ENCODE results near the gene MAST4.

MAST4 gene

GRCh38 chr5:66609615-66610014 is 13.4 kb downstream of the MAST4 start:
- Histone ChIP-seq H2BK120ac (ENCODE audit: low read depth, low read length) (no peak overlapping the region), H3K4me3 (ENCODE audit: insufficient read depth in 1 of 2, low read depth in 1 of 2, low read length in 2 of 2) (no peak overlapping the region), H3K9me3 (ENCODE audit: control insufficient read depth, low read length) (no peaks in the 10 kb centered on the region), H3K9ac (ENCODE audit: low read length) (no peak overlapping the region), H3K27me3 (ENCODE audit: control insufficient read depth in 1 of 2, insufficient read depth in 1 of 2, low read length in 2 of 2) (peaks cover 13 to 19% of the 10 kb centered on the region in 2 experiments), H3K79me1 (replicated peaks; ENCODE audit: low read length, poor library complexity, severe bottlenecking) (no peaks in the 10 kb centered on the region), H4K8ac (ENCODE audit: low read length) (no peak overlapping the region), H3K27ac (ENCODE audit: low read length, poor library complexity, severe bottlenecking) (no peak overlapping the region), H3K23ac (ENCODE audit: low read length in 2 of 2) (no peak overlapping the region), H4K91ac (ENCODE audit: low read length) (no peak overlapping the region), H2BK12ac (ENCODE audit: low read length in 2 of 2) (no peak overlapping the region), H2BK15ac (ENCODE audit: low read depth, poor library complexity, severe bottlenecking) (no peak overlapping the region), H3K4ac (ENCODE audit: low read depth in 1 of 2, low read length in 2 of 2) (no peak overlapping the region), H3K4me1 (ENCODE audit: control insufficient read depth, insufficient read depth, low read depth, low read length) (no peaks in the 10 kb centered on the region), H2AFZ (ENCODE audit: low read depth, low read length) (no peak overlapping the region), H3K4me2 (ENCODE audit: low read length, poor library complexity, severe bottlenecking) (no peak overlapping the region), H3K36me3 (ENCODE audit: control insufficient read depth in 1 of 2, insufficient read depth in 2 of 2, low read depth in 1 of 2, low read length in 2 of 2) (no peaks in the 10 kb centered on the region), H2BK5ac (ENCODE audit: low read depth, low read length, poor library complexity, severe bottlenecking) (no peak overlapping the region), H3K14ac (ENCODE audit: low read length in 2 of 2) (no peak overlapping the region), H2AK5ac (ENCODE audit: low read length, severe bottlenecking) (no peak overlapping the region), H3K18ac (ENCODE audit: low read depth in 1 of 2, low read length in 2 of 2) (no peak overlapping the region)
- DNase-seq: no peak

GRCh38 chr5:66612226-66612625 is 16.0 kb downstream of the MAST4 start:
- Histone ChIP-seq H3K9me3 (ENCODE audit: control insufficient read depth, low read length) (no peaks in the 10 kb centered on the region), H4K8ac (ENCODE audit: low read length) (no peak overlapping the region), H2BK15ac (ENCODE audit: low read depth, poor library complexity, severe bottlenecking) (no peak overlapping the region), H3K36me3 (ENCODE audit: control insufficient read depth in 1 of 2, insufficient read depth in 2 of 2, low read depth in 1 of 2, low read length in 2 of 2) (no peaks in the 10 kb centered on the region), H3K4me1 (ENCODE audit: control insufficient read depth, insufficient read depth, low read depth, low read length) (no peaks in the 10 kb centered on the region), H3K14ac (ENCODE audit: low read length in 2 of 2) (no peak overlapping the region), H3K79me1 (replicated peaks; ENCODE audit: low read length, poor library complexity, severe bottlenecking) (no peaks in the 10 kb centered on the region), H2BK12ac (ENCODE audit: low read length in 2 of 2) (no peak overlapping the region), H3K27ac (ENCODE audit: low read length, poor library complexity, severe bottlenecking) (no peak overlapping the region), H4K91ac (ENCODE audit: low read length) (no peak overlapping the region), H3K4me2 (ENCODE audit: low read length, poor library complexity, severe bottlenecking) (no peak overlapping the region), H3K4ac (ENCODE audit: low read depth in 1 of 2, low read length in 2 of 2) (no peak overlapping the region), H3K18ac (ENCODE audit: low read depth in 1 of 2, low read length in 2 of 2) (no peak overlapping the region), H2BK120ac (ENCODE audit: low read depth, low read length) (no peak overlapping the region), H3K9ac (ENCODE audit: low read length) (no peak overlapping the region), H3K23ac (ENCODE audit: low read length in 2 of 2) (no peak overlapping the region), H3K27me3 (ENCODE audit: control insufficient read depth in 1 of 2, insufficient read depth in 1 of 2, low read length in 2 of 2) (peaks cover 0 to 13% of the 10 kb centered on the region in 2 experiments), H2BK5ac (ENCODE audit: low read depth, low read length, poor library complexity, severe bottlenecking) (no peak overlapping the region), H3K4me3 (ENCODE audit: insufficient read depth in 1 of 2, low read depth in 1 of 2, low read length in 2 of 2) (no peak overlapping the region), H2AK5ac (ENCODE audit: low read length, severe bottlenecking) (no peak overlapping the region), H2AFZ (ENCODE audit: low read depth, low read length) (no peak overlapping the region)
- WGBS: 90% methylated on average over 5 of the region's 5 CpGs
- no peak for DNase-seq

DNA sequence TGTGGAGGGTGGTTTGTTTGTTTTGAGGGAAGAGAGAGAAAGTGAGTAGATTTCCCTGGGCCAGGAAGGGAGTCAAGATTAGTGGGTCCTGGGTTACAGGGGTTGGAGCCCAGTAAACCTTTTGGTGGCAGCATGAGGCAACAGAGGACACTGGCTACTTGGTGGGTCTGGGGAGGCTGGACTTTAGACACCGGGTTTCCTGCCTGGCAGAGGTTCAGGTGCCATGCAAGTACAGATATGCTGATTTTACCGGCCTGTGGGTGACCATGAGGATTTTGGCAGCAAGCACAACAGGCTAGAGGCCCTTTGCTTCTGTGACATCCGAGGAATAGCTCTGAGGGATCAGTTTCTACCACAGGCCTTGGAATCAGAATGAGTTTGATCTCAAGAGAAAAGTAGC is 18.9 kb downstream of the MAST4 start:
- H2BK120ac ChIP-seq (ENCODE audit: low read depth, low read length): no peak overlapping the region

GRCh38 chr5:66615894-66616293 is 19.7 kb downstream of the MAST4 start:
- no peak overlapping the region for H4K91ac ChIP-seq (ENCODE audit: low read length)
- H3K14ac ChIP-seq (ENCODE audit: low read length in 2 of 2): no peak overlapping the region
- H3K79me1 ChIP-seq (replicated peaks; ENCODE audit: low read length, poor library complexity, severe bottlenecking): no peaks in the 10 kb centered on the region
- H3K4ac ChIP-seq (ENCODE audit: low read depth in 1 of 2, low read length in 2 of 2): no peak overlapping the region
- H2BK5ac ChIP-seq (ENCODE audit: low read depth, low read length, poor library complexity, severe bottlenecking): no peak overlapping the region
- no peak overlapping the region for H4K8ac ChIP-seq (ENCODE audit: low read length)
- no peak overlapping the region for H3K27ac ChIP-seq (ENCODE audit: low read length, poor library complexity, severe bottlenecking)
- H3K27me3 ChIP-seq (ENCODE audit: control insufficient read depth in 1 of 2, insufficient read depth in 1 of 2, low read length in 2 of 2): peaks cover 0 to 8% of the 10 kb centered on the region in 2 experiments
- H2AFZ ChIP-seq (ENCODE audit: low read depth, low read length): no peak overlapping the region
- H3K9ac ChIP-seq (ENCODE audit: low read length): no peak overlapping the region
- no peak overlapping the region for H3K4me3 ChIP-seq (ENCODE audit: insufficient read depth in 1 of 2, low read depth in 1 of 2, low read length in 2 of 2)
- no peaks in the 10 kb centered on the region for H3K9me3 ChIP-seq (ENCODE audit: control insufficient read depth, low read length)
- no peaks in the 10 kb centered on the region for H3K36me3 ChIP-seq (ENCODE audit: control insufficient read depth in 1 of 2, insufficient read depth in 2 of 2, low read depth in 1 of 2, low read length in 2 of 2)
- H3K18ac ChIP-seq (ENCODE audit: low read depth in 1 of 2, low read length in 2 of 2): no peak overlapping the region
- H3K23ac ChIP-seq (ENCODE audit: low read length in 2 of 2): no peak overlapping the region
- no peak overlapping the region for H3K4me2 ChIP-seq (ENCODE audit: low read length, poor library complexity, severe bottlenecking)
- no peak overlapping the region for H2AK5ac ChIP-seq (ENCODE audit: low read length, severe bottlenecking)
- H2BK120ac ChIP-seq (ENCODE audit: low read depth, low read length): no peak overlapping the region
- H2BK12ac ChIP-seq (ENCODE audit: low read length in 2 of 2): no peak overlapping the region
- WGBS: 46% methylated on average over 3 of the region's 4 CpGs
- H2BK15ac ChIP-seq (ENCODE audit: low read depth, poor library complexity, severe bottlenecking): no peak overlapping the region
- no peak for DNase-seq
- H3K4me1 ChIP-seq (ENCODE audit: control insufficient read depth, insufficient read depth, low read depth, low read length): no peaks in the 10 kb centered on the region

More for the DNA sequence above, 18.9 kb downstream of the MAST4 start:
- no peak overlapping the region for H3K27ac ChIP-seq (ENCODE audit: low read length, poor library complexity, severe bottlenecking)
- H2BK15ac ChIP-seq (ENCODE audit: low read depth, poor library complexity, severe bottlenecking): no peak overlapping the region
- 77% methylated on average over 3 of the region's 3 CpGs for WGBS
- no peak overlapping the region for H2BK5ac ChIP-seq (ENCODE audit: low read depth, low read length, poor library complexity, severe bottlenecking)
- no peak overlapping the region for H2AK5ac ChIP-seq (ENCODE audit: low read length, severe bottlenecking)
- no peaks in the 10 kb centered on the region for H3K9me3 ChIP-seq (ENCODE audit: control insufficient read depth, low read length)
- no peak overlapping the region for H2AFZ ChIP-seq (ENCODE audit: low read depth, low read length)
- no peaks in the 10 kb centered on the region for H3K79me1 ChIP-seq (replicated peaks; ENCODE audit: low read length, poor library complexity, severe bottlenecking)
- H3K4me3 ChIP-seq (ENCODE audit: insufficient read depth in 1 of 2, low read depth in 1 of 2, low read length in 2 of 2): no peak overlapping the region
- H3K27me3 ChIP-seq (ENCODE audit: control insufficient read depth in 1 of 2, insufficient read depth in 1 of 2, low read length in 2 of 2): peaks cover 0 to 13% of the 10 kb centered on the region in 2 experiments
- no peak overlapping the region for H4K8ac ChIP-seq (ENCODE audit: low read length)
- no peak overlapping the region for H3K23ac ChIP-seq (ENCODE audit: low read length in 2 of 2)
- DNase-seq: no peak
- H3K9ac ChIP-seq (ENCODE audit: low read length): no peak overlapping the region
- H2BK12ac ChIP-seq (ENCODE audit: low read length in 2 of 2): no peak overlapping the region
- H3K4ac ChIP-seq (ENCODE audit: low read depth in 1 of 2, low read length in 2 of 2): no peak overlapping the region
- H3K4me2 ChIP-seq (ENCODE audit: low read length, poor library complexity, severe bottlenecking): no peak overlapping the region
- H3K14ac ChIP-seq (ENCODE audit: low read length in 2 of 2): no peak overlapping the region
- H3K4me1 ChIP-seq (ENCODE audit: control insufficient read depth, insufficient read depth, low read depth, low read length): no peaks in the 10 kb centered on the region
- H3K18ac ChIP-seq (ENCODE audit: low read depth in 1 of 2, low read length in 2 of 2): no peak overlapping the region
- no peaks in the 10 kb centered on the region for H3K36me3 ChIP-seq (ENCODE audit: control insufficient read depth in 1 of 2, insufficient read depth in 2 of 2, low read depth in 1 of 2, low read length in 2 of 2)
- H4K91ac ChIP-seq (ENCODE audit: low read length): no peak overlapping the region
